ENCODE results near the gene CAMK2N2.

The CAMK2N2 gene

DNA sequence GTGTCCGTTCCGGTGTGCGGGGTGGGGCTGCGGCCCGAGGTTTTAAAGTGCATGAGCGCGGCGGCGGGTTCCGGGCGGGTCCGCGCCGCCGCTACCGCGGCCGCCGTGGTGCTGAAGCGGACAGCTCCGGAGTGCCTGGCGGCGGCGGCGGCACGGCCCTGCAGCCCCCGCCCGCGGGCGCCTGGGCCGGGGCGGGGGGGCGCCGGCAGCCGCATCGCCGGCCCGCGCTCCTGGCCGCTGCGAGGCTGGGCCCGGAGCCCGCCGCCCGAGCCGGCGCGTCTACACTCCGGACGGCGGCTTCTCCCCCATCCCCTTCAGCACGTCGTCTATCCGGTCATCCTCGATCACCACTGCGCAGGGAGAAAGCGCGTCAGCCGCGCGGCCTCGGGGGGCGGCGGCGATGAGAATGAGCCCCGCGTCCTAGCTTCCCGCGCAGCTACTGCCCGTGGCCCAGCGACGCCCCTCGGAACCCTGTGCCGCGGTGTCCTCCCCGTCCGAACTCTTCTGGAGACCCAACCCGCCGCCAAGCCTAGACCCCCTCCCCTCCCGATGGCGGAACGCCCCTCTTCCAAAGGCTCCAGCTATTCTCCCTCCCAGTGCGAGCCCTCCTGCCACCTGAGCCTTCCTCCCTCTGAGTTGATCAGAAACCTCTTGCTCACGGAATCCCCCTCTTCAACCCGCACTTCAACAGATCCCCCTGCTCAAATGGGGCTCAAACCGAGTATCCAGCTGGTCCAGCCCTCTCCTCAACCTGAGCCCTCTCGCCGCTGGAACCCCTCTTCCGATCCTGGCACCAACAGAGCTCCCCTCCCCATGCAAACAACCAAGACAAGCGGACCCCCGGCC is 1.3 kb downstream of the CAMK2N2 start:
- no peak overlapping the region for H3K4me3 ChIP-seq (replicated peaks; ENCODE audit: insufficient read depth, low read length)
- peaks cover 23% of the 10 kb centered on the region for H3K27me3 ChIP-seq (ENCODE audit: insufficient read depth, poor library complexity, severe bottlenecking)
- no peak for DNase-seq (ENCODE audit: low read depth in 1 of 2, low spot score in 1 of 2)
- TF ChIP-seq, protein P1, sequence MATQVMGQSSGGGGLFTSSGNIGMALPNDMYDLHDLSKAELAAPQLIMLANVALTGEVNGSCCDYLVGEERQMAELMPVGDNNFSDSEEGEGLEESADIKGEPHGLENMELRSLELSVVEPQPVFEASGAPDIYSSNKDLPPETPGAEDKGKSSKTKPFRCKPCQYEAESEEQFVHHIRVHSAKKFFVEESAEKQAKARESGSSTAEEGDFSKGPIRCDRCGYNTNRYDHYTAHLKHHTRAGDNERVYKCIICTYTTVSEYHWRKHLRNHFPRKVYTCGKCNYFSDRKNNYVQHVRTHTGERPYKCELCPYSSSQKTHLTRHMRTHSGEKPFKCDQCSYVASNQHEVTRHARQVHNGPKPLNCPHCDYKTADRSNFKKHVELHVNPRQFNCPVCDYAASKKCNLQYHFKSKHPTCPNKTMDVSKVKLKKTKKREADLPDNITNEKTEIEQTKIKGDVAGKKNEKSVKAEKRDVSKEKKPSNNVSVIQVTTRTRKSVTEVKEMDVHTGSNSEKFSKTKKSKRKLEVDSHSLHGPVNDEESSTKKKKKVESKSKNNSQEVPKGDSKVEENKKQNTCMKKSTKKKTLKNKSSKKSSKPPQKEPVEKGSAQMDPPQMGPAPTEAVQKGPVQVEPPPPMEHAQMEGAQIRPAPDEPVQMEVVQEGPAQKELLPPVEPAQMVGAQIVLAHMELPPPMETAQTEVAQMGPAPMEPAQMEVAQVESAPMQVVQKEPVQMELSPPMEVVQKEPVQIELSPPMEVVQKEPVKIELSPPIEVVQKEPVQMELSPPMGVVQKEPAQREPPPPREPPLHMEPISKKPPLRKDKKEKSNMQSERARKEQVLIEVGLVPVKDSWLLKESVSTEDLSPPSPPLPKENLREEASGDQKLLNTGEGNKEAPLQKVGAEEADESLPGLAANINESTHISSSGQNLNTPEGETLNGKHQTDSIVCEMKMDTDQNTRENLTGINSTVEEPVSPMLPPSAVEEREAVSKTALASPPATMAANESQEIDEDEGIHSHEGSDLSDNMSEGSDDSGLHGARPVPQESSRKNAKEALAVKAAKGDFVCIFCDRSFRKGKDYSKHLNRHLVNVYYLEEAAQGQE (IDR thresholded peaks at IDR 0.05; ENCODE audit: insufficient replicate concordance, low read depth) = peak; percentile 89
- TF ChIP-seq GABPA (IDR thresholded peaks at IDR 0.05; ENCODE audit: low read depth) = no peak
- H3K27ac ChIP-seq (replicated peaks) = no peak overlapping the region

DNA sequence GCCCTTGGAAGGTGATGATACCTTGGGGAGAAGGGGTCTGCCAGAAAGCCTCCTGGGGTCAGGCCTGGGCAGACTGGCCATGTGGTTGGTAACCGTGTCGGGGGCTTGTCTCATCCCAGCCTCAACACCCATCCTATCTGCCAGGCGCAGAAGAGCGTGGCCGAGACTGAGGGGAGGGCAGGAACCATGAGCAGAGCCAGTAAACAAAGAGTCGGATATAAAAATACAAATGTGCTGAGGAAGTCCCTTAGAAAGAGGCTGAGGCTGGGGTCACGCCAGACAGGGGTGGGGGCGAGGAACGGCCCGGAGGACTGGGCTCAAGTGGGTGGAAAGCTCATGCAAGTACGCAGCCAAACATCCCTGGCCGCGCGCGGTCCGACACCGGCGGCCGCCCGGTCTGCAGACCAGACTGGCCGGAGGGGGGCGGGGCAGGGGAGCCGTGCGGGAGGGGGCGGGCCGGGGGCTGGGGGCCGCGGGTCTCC is 1.9 kb downstream of the CAMK2N2 start:
- Histone ChIP-seq H3K4me3 (replicated peaks; ENCODE audit: insufficient read depth, low read length) (no peak overlapping the region), H3K27me3 (ENCODE audit: insufficient read depth, poor library complexity, severe bottlenecking) (peaks cover 23% of the 10 kb centered on the region), H3K27ac (replicated peaks) (no peak overlapping the region)
- TF ChIP-seq POLR2AphosphoS5 (IDR thresholded peaks at IDR 0.05; ENCODE audit: low read depth) = no peak
- TF ChIP-seq, protein P1 (IDR thresholded peaks at IDR 0.05; ENCODE audit: insufficient replicate concordance, low read depth) = no peak
- no peak for DNase-seq (ENCODE audit: low read depth in 1 of 2, low spot score in 1 of 2)

DNA sequence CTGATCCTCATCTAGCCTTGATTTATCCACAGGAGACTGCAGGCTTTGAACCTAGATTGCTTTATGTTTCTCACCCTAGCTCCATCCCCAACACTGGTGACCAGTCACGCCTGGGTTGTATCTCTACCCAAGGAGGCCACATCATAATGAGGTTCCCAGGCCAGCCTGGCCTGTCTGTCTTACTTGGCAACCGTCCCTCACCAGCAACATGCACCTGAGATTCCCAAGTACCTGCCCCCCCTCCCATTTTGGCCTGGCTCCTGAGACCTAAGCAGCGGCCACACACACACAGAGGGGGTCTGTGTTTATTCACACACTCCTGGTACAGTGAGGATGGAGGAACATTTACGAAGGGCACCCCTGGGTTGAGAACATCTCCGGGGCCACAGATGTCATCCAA is 2.4 kb downstream of the CAMK2N2 start:
- no peak for DNase-seq (ENCODE audit: low read depth in 1 of 2, low spot score in 1 of 2)
- TF ChIP-seq POLR2AphosphoS5 (IDR thresholded peaks at IDR 0.05; ENCODE audit: low read depth) (no peak), GABPA (IDR thresholded peaks at IDR 0.05; ENCODE audit: low read depth) (no peak), SPI1 (IDR thresholded peaks at IDR 0.05; ENCODE audit: borderline replicate concordance, low read depth) (no peak)
- TF ChIP-seq, protein P1 (IDR thresholded peaks at IDR 0.05; ENCODE audit: insufficient replicate concordance, low read depth) = no peak
- TF ChIP-seq, protein P2, sequence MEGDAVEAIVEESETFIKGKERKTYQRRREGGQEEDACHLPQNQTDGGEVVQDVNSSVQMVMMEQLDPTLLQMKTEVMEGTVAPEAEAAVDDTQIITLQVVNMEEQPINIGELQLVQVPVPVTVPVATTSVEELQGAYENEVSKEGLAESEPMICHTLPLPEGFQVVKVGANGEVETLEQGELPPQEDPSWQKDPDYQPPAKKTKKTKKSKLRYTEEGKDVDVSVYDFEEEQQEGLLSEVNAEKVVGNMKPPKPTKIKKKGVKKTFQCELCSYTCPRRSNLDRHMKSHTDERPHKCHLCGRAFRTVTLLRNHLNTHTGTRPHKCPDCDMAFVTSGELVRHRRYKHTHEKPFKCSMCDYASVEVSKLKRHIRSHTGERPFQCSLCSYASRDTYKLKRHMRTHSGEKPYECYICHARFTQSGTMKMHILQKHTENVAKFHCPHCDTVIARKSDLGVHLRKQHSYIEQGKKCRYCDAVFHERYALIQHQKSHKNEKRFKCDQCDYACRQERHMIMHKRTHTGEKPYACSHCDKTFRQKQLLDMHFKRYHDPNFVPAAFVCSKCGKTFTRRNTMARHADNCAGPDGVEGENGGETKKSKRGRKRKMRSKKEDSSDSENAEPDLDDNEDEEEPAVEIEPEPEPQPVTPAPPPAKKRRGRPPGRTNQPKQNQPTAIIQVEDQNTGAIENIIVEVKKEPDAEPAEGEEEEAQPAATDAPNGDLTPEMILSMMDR (IDR thresholded peaks at IDR 0.05; ENCODE audit: insufficient read depth, low read length) = no peak
- H3K4me3 ChIP-seq (replicated peaks; ENCODE audit: insufficient read depth, low read length) = no peak overlapping the region
- no peak overlapping the region for H3K27ac ChIP-seq (replicated peaks)
- H3K27me3 ChIP-seq (ENCODE audit: insufficient read depth, poor library complexity, severe bottlenecking) = peaks cover 23% of the 10 kb centered on the region

Data from HL-60 (cell line).